GM19240 (cell line): ENCODE results near the gene MXD1.

Source experiments
- DNase-seq: peaks from one replicate; pipeline ENCODE4 v3.0.0; 2011; ENCODE audit warnings: low spot score; ENCODE audit not compliant: insufficient read length

The MXD1 gene

GRCh38 chr2:69977186-69977585 is 62.3 kb downstream of the MXD1 start:
- DNase-seq: no peak

- no peak for DNase-seq
Observed at GRCh38 chr2:69977906-69978482, 63.1 kb downstream of the MXD1 start.

GRCh38 chr2:69979902-69980807 is 65.2 kb downstream of the MXD1 start:
- DNase-seq: no peak

- no peak for DNase-seq
Observed at GRCh38 chr2:69983392-69983966, 68.6 kb downstream of the MXD1 start.

- DNase-seq: no peak
Observed at GRCh38 chr2:69985216-69985615, 70.3 kb downstream of the MXD1 start.

- no peak for DNase-seq
Observed at GRCh38 chr2:69985688-69986087, 70.8 kb downstream of the MXD1 start.

GRCh38 chr2:69986691-69987090 is 71.8 kb downstream of the MXD1 start:
- no peak for DNase-seq

GRCh38 chr2:69988086-69988635 is 73.3 kb downstream of the MXD1 start:
- no peak for DNase-seq

- no peak for DNase-seq
Observed at GRCh38 chr2:69989009-69989408, 74.1 kb downstream of the MXD1 start.

GRCh38 chr2:69989441-69990105 is 74.7 kb downstream of the MXD1 start:
- no peak for DNase-seq
